IPS-20b (cell line): Measurements from ENCODE around the gene ACR.
"Not testable (repeated sequence)": the region's sequence is repeated elsewhere in the genome, so short reads cannot be mapped to it uniquely, and the experiment has no call there.

Source experiments
- H3K27ac ChIP-seq: one replicate; pipeline ENCODE4 v1.5.1; 2013; ENCODE audit warnings: low read length
- H3K27me3 ChIP-seq: 2 replicates; pipeline ENCODE4 v1.6.1; 2013; ENCODE audit warnings: mild to moderate bottlenecking, low read length, inconsistent platforms; ENCODE audit not compliant: insufficient read depth
- H3K36me3 ChIP-seq: 2 replicates; pipeline ENCODE4 v1.6.1; 2013; ENCODE audit warnings: low read depth, mild to moderate bottlenecking, inconsistent platforms, low read length, moderate library complexity; ENCODE audit not compliant: insufficient read depth
- H3K4me1 ChIP-seq: 2 replicates; pipeline ENCODE4 v1.6.1; 2013; ENCODE audit warnings: mild to moderate bottlenecking, control low read depth, inconsistent platforms, low read length, moderate library complexity; ENCODE audit not compliant: insufficient read depth
- H3K4me3 ChIP-seq: 2 replicates; pipeline ENCODE4 v1.5.1; 2013; ENCODE audit warnings: mild to moderate bottlenecking, low read length, inconsistent platforms
- H3K9ac ChIP-seq: 2 replicates; pipeline ENCODE4 v1.6.1; 2013; ENCODE audit warnings: low read depth, mild to moderate bottlenecking, inconsistent platforms, low read length, moderate library complexity
- H3K9me3 ChIP-seq: 2 replicates; pipeline ENCODE4 v1.6.1; 2013; ENCODE audit warnings: mild to moderate bottlenecking, low read depth, low read length, inconsistent platforms; ENCODE audit not compliant: insufficient read depth

The ACR gene

GRCh38 chr22:50780244-50780643 is 42.2 kb downstream of the ACR start:
- H3K9me3 ChIP-seq, H3K4me3 ChIP-seq, H3K36me3 ChIP-seq, H3K27me3 ChIP-seq, H3K9ac ChIP-seq, H3K4me1 ChIP-seq, H3K27ac ChIP-seq: not testable (repeated sequence)

GRCh38 chr22:50782253-50782652 is 44.2 kb downstream of the ACR start:
- H3K4me3 ChIP-seq, H3K27ac ChIP-seq, H3K9ac ChIP-seq: not testable (repeated sequence)

GRCh38 chr22:50783033-50783879 is 45.3 kb downstream of the ACR start, which contains the start of gene RABL2B:
Gene RABL2B (minus strand): TSS chr22:50783636. CDS start chr22:50782294, 1,342 bp downstream.
- H3K9ac ChIP-seq, H3K27ac ChIP-seq, H3K9me3 ChIP-seq, H3K36me3 ChIP-seq, H3K4me1 ChIP-seq, H3K27me3 ChIP-seq: not testable (repeated sequence)
- peak within 1 kb of the TSS; percentile 64 for H3K4me3 ChIP-seq

More at GRCh38 chr22:50782253-50782652, 44.2 kb downstream of the ACR start:
- not testable (repeated sequence) for H3K36me3 ChIP-seq, H3K27me3 ChIP-seq, H3K4me1 ChIP-seq, H3K9me3 ChIP-seq

- H3K36me3 ChIP-seq, H3K9ac ChIP-seq, H3K27me3 ChIP-seq, H3K4me1 ChIP-seq, H3K9me3 ChIP-seq, H3K27ac ChIP-seq: not testable (repeated sequence)
- peak overlapping the region; percentile 63; the same call in 1 of the 2 replicates for H3K4me3 ChIP-seq
These were observed 45.9 kb downstream of the ACR start for GRCh38 chr22:50783880-50784276.

- not testable (repeated sequence) for H3K27me3 ChIP-seq, H3K4me1 ChIP-seq, H3K4me3 ChIP-seq, H3K9me3 ChIP-seq, H3K27ac ChIP-seq, H3K36me3 ChIP-seq, H3K9ac ChIP-seq
These were observed 47.3 kb downstream of the ACR start for GRCh38 chr22:50785289-50785688.

GRCh38 chr22:50786936-50787335 is 48.9 kb downstream of the ACR start:
- not testable (repeated sequence) for H3K27me3 ChIP-seq, H3K4me1 ChIP-seq, H3K9ac ChIP-seq, H3K9me3 ChIP-seq, H3K36me3 ChIP-seq, H3K27ac ChIP-seq, H3K4me3 ChIP-seq
